GM12878 (cell line): ENCODE results near the gene CEP295NL. TPM values are rescaled to one million over a fixed set of nuclear protein-coding genes. Genes with fewer than 3 reads are reported as not detected.

Experiments
- ATAC-seq: fragments of 200-7000 bp; cut with Tn5 transposase; 3 replicates; pipeline ENCODE4 v1.9.1; 2020; ENCODE audit warnings: mild to moderate bottlenecking, moderate library complexity
- BruUV-seq: library from RNA; stranded (reverse); fragments of 400-500 nt; replicated peaks from 2 replicates; lab custom pipeline; 2021; lab: Mats Ljungman, UMichigan
- CTCF ChIA-PET: fragments of 300-600 bp; sonication (Branson Sonifier 250); formaldehyde crosslinking; extraction: SDS; loops from one replicate; lab custom pipeline; 2021; ENCODE audit warnings: inconsistent platforms; lab: Yijun Ruan, JAX
- POLR2A ChIA-PET: fragments of 350-600 bp; formaldehyde crosslinking; extraction: SDS; loops from one replicate; lab custom pipeline; 2021; ENCODE audit warnings: inconsistent platforms; lab: Charles Lee
- RAD21 ChIA-PET: fragments of 300-600 bp; sonication (Branson Sonifier 250); formaldehyde crosslinking; loops from one replicate; lab custom pipeline; 2023; ENCODE audit warnings: antibody characterized with exemption; ENCODE audit not compliant: unreplicated experiment; lab: Charles Lee
- SMC1A ChIA-PET: fragments of 300-600 bp; sonication (Branson Sonifier 250); formaldehyde crosslinking; loops from one replicate; lab custom pipeline; 2023; ENCODE audit not compliant: unreplicated experiment, uncharacterized antibody; lab: Charles Lee
- DNase-seq: peaks from one replicate; pipeline ENCODE4 v3.0.0-alpha.2; 2011; ENCODE audit warnings: low read depth, low spot score
- FAIRE-seq: peaks from 3 replicates; lab custom pipeline; 2011; peaks lifted over from hg19 to GRCh38; lab: Jason Lieb, UNC
- H2AFZ ChIP-seq: 2 replicates; pipeline ENCODE4 v1.6.0; 2011; ENCODE audit warnings: low read depth, low read length, control low read depth; ENCODE audit not compliant: control insufficient read depth
- H3K27ac ChIP-seq: 2 replicates; pipeline ENCODE4 v1.5.1; 2011; ENCODE audit warnings: control low read depth; ENCODE audit not compliant: control insufficient read depth, insufficient read depth
- H3K27me3 ChIP-seq, 2 experiments: replicated peaks in 1 of 2; 2 replicates each; pipeline versions ENCODE4 v1.6.0 to v1.6.1; 2011; ENCODE audit warnings: low read length in 1 of 2; ENCODE audit not compliant: control insufficient read depth in 2 of 2, insufficient read depth in 2 of 2
- H3K36me3 ChIP-seq, 2 experiments: 2 replicates each; pipeline ENCODE4 v1.5.1; 2011; ENCODE audit warnings: low read length in 1 of 2; ENCODE audit not compliant: control insufficient read depth in 2 of 2, insufficient read depth in 2 of 2
- H3K4me1 ChIP-seq: 2 replicates; pipeline ENCODE4 v1.6.1; 2011; ENCODE audit warnings: mild to moderate bottlenecking, low read length, moderate library complexity, mixed read lengths; ENCODE audit not compliant: control insufficient read depth, insufficient read depth
- H3K4me2 ChIP-seq: 2 replicates; pipeline ENCODE4 v1.6.0; 2011; ENCODE audit warnings: control low read depth; ENCODE audit not compliant: control insufficient read depth, insufficient read depth
- H3K4me3 ChIP-seq: fragments of 200-600 bp; sonication (generic); 2 replicates; pipeline ENCODE4 v1.5.1; 2016
- H3K79me2 ChIP-seq: 2 replicates; pipeline ENCODE4 v1.6.0; 2011; ENCODE audit warnings: low read length; ENCODE audit not compliant: control insufficient read depth, insufficient read depth
- H3K9ac ChIP-seq: 2 replicates; pipeline ENCODE4 v1.8.0; 2011; ENCODE audit warnings: low read length, control low read depth, mixed read lengths; ENCODE audit not compliant: control insufficient read depth, insufficient read depth
- H3K9me3 ChIP-seq: replicated peaks from 3 replicates; pipeline ENCODE4 v1.5.1; 2011; ENCODE audit warnings: mild to moderate bottlenecking, low read length; ENCODE audit not compliant: control insufficient read depth, insufficient read depth
- H4K20me1 ChIP-seq: 2 replicates; pipeline ENCODE4 v1.6.0; 2011; ENCODE audit not compliant: control insufficient read depth, insufficient read depth
- ATF7 ChIP-seq: fragments of 450-650 bp; IDR thresholded peaks from 2 replicates; pipeline ENCODE4 v1.6.1; 2016; ENCODE audit warnings: low read depth, mild to moderate bottlenecking
- CBFB ChIP-seq: IDR thresholded peaks from 2 replicates; pipeline ENCODE4 v1.6.1; 2016; ENCODE audit warnings: antibody characterized with exemption, low read depth
- DPF2 ChIP-seq: fragments of 450-650 bp; IDR thresholded peaks from 2 replicates; pipeline ENCODE4 v1.6.1; 2017; ENCODE audit warnings: mild to moderate bottlenecking
- ETV6 ChIP-seq, 2 experiments: fragments of 450-650 bp in 1 of 2; IDR thresholded peaks in 1 of 2; conservative IDR thresholded peaks in 1 of 2; 2 replicates each; pipeline ENCODE4 v1.6.1; 2014; ENCODE audit warnings: antibody characterized with exemption in 1 of 2, borderline replicate concordance in 1 of 2, low read depth in 1 of 2, mild to moderate bottlenecking in 1 of 2, moderate library complexity in 1 of 2
- GATAD2B ChIP-seq: fragments of 450-650 bp; conservative IDR thresholded peaks from 2 replicates; pipeline ENCODE4 v1.6.1; 2017; ENCODE audit warnings: low read depth, mild to moderate bottlenecking, moderate library complexity
- IKZF1 ChIP-seq: fragments of 450-650 bp; conservative IDR thresholded peaks from 2 replicates; pipeline ENCODE4 v1.6.1; 2017; ENCODE audit warnings: antibody characterized with exemption, mild to moderate bottlenecking
- PAX8 ChIP-seq: fragments of 450-650 bp; IDR thresholded peaks from 2 replicates; pipeline ENCODE4 v1.6.1; 2017; ENCODE audit warnings: mild to moderate bottlenecking, moderate library complexity
- RAD21 ChIP-seq: IDR thresholded peaks from 2 replicates; pipeline ENCODE4 v1.6.1; 2011; ENCODE audit warnings: mild to moderate bottlenecking, low read depth, low read length, moderate library complexity; ENCODE audit not compliant: insufficient read depth
- SMC3 ChIP-seq: IDR thresholded peaks from 2 replicates; pipeline ENCODE4 v1.6.1; 2011; ENCODE audit warnings: low read length, improper control_type of control experiment, borderline replicate concordance
- SP1 ChIP-seq: IDR thresholded peaks from one replicate; pipeline ENCODE4 v1.6.1; 2011; ENCODE audit warnings: low read depth, low read length
- STAT3 ChIP-seq: IDR thresholded peaks from 2 replicates; pipeline ENCODE4 v1.6.1; 2011; ENCODE audit warnings: low read depth, low read length, improper control_type of control experiment
- TCF3 ChIP-seq: IDR thresholded peaks from 2 replicates; pipeline ENCODE4 v1.6.1; 2012; ENCODE audit warnings: low read depth, mild to moderate bottlenecking, low read length, borderline replicate concordance; ENCODE audit not compliant: insufficient read depth
- ZNF24 ChIP-seq: fragments of 450-650 bp; IDR thresholded peaks from 2 replicates; pipeline ENCODE4 v1.6.1; 2017; ENCODE audit warnings: antibody characterized with exemption, mild to moderate bottlenecking
- ZNF274 ChIP-seq: IDR thresholded peaks from one replicate; pipeline ENCODE4 v1.8.0; 2011; ENCODE audit not compliant: insufficient read length, insufficient read depth
- ZNF592 ChIP-seq: fragments of 450-650 bp; IDR thresholded peaks from 2 replicates; pipeline ENCODE4 v1.6.1; 2017; ENCODE audit warnings: mild to moderate bottlenecking, moderate library complexity
- WGBS: methylation state at CpG from one replicate; pipeline ENCODE4 v1.1.6; 2016; ENCODE audit warnings: low lambda C conversion rate; ENCODE audit not compliant: insufficient replicate concordance, insufficient coverage; ENCODE audit errors: missing lambda C conversion rate; 5-methylcytosine and 5-hydroxymethylcytosine counted together
- in situ Hi-C: fragments of 300-500 bp; cut with MboI; formaldehyde crosslinking; loops from 9 replicates; pipeline ENCODE4 v1.14.3; 2018; ENCODE audit warnings: mixed read lengths
- intact Hi-C: fragments of 100-400 bp; cut with micrococcal nuclease; formaldehyde crosslinking; loops from one replicate; pipeline ENCODE4 v1.14.2; 2022; ENCODE audit not compliant: unreplicated experiment
- polyA plus RNA-seq, 11 experiments: library from polyadenylated mRNA; depleted of rRNA in 4 of 11; unstranded in 6 of 11; stranded (reverse) in 5 of 11; fragments of >200 nt; fragmentation: Nextera tagmentation in 4 of 11; fragmentation: Illumina TruSeq in 1 of 11; extraction: Ambion mirVana in 4 of 11; extraction: Trizol in 1 of 11; gene quantifications; 1 replicate in 1 of 11; 2 replicates in 10 of 11; pipeline versions ENCODE4 v1.2.1 to v1.2.3, GENCODE V29; 2011 to 2016; ENCODE audit warnings: inconsistent platforms in 2 of 11, missing spikeins in 2 of 11, low read depth in 1 of 11
- total RNA-seq, 4 experiments: library from RNA; depleted of rRNA in 3 of 4; stranded (reverse); fragments of >200 nt in 3 of 4; fragmentation: Illumina TruSeq in 1 of 4; extraction: Trizol in 1 of 4; gene quantifications; 2 replicates each; pipeline versions ENCODE4 v1.2.1 to v1.2.3, GENCODE V29; 2013 to 2021
- TF ChIP-seq, protein P1 (sequence below): fragments of 150-350 bp; IDR thresholded peaks from 2 replicates; pipeline ENCODE4 v1.6.1; 2016; ENCODE audit warnings: low read depth, low read length
- TF ChIP-seq, protein P2 (sequence below): fragments of 450-650 bp; IDR thresholded peaks from 2 replicates; pipeline ENCODE4 v1.6.1; 2017; ENCODE audit warnings: mild to moderate bottlenecking, low read depth, inconsistent platforms; ENCODE audit not compliant: poor library complexity, severe bottlenecking

The CEP295NL gene
- total and polyA plus RNA-seq, 10 of the 15 experiments (the other 5 are each of a cell fraction or from before 2014, with no cell fraction given) = not detected

- Histone ChIP-seq H3K36me3 (no peaks in the 10 kb centered on the region), H3K27me3 (no peaks in the 10 kb centered on the region; a peak in 1 of 4 replicates), H3K9ac (no peak overlapping the region), H3K27ac (no peak overlapping the region), H3K4me1 (no peaks in the 10 kb centered on the region), H4K20me1 (no peaks in the 10 kb centered on the region), H3K4me3 (no peak overlapping the region), H3K79me2 (no peaks in the 10 kb centered on the region), H2AFZ (no peak overlapping the region), H3K4me2 (no peak overlapping the region), H3K9me3 (no peaks in the 10 kb centered on the region)
- ChIA-PET POLR2A (no interaction called here), RAD21 (no interaction called here), CTCF (no interaction called here), SMC1A (no interaction called here)
- 17% methylated on average over 4 of the region's 4 CpGs for WGBS
- FAIRE-seq (no peak), ATAC-seq (no peak), DNase-seq (no peak)
- BruUV-seq = no TSS peak
- in situ Hi-C loops = no loop called here
- intact Hi-C loops = no loop called here
- no peak for TF ChIP-seq DPF2
- no peak for TF ChIP-seq SMC3
- no peak for TF ChIP-seq TCF3
- no peak for TF ChIP-seq ZNF274
- no peak for TF ChIP-seq RAD21
- TF ChIP-seq CBFB = no peak
- TF ChIP-seq, protein P1, sequence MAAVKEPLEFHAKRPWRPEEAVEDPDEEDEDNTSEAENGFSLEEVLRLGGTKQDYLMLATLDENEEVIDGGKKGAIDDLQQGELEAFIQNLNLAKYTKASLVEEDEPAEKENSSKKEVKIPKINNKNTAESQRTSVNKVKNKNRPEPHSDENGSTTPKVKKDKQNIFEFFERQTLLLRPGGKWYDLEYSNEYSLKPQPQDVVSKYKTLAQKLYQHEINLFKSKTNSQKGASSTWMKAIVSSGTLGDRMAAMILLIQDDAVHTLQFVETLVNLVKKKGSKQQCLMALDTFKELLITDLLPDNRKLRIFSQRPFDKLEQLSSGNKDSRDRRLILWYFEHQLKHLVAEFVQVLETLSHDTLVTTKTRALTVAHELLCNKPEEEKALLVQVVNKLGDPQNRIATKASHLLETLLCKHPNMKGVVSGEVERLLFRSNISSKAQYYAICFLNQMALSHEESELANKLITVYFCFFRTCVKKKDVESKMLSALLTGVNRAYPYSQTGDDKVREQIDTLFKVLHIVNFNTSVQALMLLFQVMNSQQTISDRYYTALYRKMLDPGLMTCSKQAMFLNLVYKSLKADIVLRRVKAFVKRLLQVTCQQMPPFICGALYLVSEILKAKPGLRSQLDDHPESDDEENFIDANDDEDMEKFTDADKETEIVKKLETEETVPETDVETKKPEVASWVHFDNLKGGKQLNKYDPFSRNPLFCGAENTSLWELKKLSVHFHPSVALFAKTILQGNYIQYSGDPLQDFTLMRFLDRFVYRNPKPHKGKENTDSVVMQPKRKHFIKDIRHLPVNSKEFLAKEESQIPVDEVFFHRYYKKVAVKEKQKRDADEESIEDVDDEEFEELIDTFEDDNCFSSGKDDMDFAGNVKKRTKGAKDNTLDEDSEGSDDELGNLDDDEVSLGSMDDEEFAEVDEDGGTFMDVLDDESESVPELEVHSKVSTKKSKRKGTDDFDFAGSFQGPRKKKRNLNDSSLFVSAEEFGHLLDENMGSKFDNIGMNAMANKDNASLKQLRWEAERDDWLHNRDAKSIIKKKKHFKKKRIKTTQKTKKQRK = no peak
- TF ChIP-seq ETV6 (conservative IDR thresholded peaks at IDR 0.05 in 1 of 2, IDR thresholded peaks at IDR 0.05 in 1 of 2; ENCODE audit: borderline replicate concordance in 1 of 2, low read depth in 1 of 2) = no peak
- TF ChIP-seq IKZF1 = no peak
- TF ChIP-seq, protein P2, sequence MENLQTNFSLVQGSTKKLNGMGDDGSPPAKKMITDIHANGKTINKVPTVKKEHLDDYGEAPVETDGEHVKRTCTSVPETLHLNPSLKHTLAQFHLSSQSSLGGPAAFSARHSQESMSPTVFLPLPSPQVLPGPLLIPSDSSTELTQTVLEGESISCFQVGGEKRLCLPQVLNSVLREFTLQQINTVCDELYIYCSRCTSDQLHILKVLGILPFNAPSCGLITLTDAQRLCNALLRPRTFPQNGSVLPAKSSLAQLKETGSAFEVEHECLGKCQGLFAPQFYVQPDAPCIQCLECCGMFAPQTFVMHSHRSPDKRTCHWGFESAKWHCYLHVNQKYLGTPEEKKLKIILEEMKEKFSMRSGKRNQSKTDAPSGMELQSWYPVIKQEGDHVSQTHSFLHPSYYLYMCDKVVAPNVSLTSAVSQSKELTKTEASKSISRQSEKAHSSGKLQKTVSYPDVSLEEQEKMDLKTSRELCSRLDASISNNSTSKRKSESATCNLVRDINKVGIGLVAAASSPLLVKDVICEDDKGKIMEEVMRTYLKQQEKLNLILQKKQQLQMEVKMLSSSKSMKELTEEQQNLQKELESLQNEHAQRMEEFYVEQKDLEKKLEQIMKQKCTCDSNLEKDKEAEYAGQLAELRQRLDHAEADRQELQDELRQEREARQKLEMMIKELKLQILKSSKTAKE = no peak
- no peak for TF ChIP-seq STAT3
- no peak for TF ChIP-seq PAX8
- no peak for TF ChIP-seq GATAD2B
- TF ChIP-seq ATF7 = no peak
- TF ChIP-seq ZNF24 = no peak
- TF ChIP-seq ZNF592 = no peak
- TF ChIP-seq SP1 = no peak
Measured at GRCh38 chr17:78859051-78859450, 44.0 kb downstream of the CEP295NL start.
